ENCODE data around the gene WTAP. TPM values are rescaled to one million over a fixed set of nuclear protein-coding genes. Genes with fewer than 3 reads are reported as not detected.

Gene WTAP
- total RNA-seq, 1 donor from 2014 or later, result 108 TPM

DNA sequence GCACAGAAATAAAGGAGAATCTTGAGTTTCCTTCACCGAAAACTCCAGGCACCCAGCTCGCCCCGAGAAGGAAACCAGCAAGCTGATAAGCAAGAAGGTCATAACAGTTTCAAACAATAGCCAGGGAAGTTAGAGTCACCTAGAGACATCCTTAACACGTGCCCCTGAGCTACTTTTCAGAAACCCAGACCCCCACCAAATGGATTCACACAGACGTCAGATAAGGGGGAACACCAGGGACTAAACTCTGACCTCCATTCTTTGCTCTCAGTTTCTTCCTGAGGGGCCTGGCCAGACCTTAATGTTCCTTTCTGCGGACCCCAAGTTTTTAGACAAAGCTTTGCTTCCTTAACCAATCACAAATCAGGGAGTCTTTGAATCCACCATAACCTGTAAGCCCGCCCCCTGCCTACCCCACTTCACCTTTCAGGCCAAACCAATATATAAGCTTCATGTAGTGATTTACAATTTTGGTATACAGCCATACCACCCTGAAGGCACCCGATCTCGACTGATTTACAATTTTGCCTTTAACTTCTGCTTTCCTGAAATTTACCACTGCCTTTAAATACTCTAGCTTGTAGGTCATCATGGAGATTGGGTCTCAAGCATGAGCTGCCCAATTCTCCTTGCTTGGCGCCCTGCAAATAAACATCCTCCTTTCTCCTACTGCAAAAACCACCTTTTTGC lies 46.0 kb upstream of the WTAP start:
- Mint-ChIP-seq H3K9me3 (no peaks in the 10 kb centered on the region), H3K36me3 (peaks cover 18% of the 10 kb centered on the region), H3K4me1 (ENCODE audit: unreplicated experiment) (peaks cover 3% of the 10 kb centered on the region), H3K27me3 (no peaks in the 10 kb centered on the region), H3K27ac (no peak overlapping the region), H3K4me3 (no peak overlapping the region)
- TF ChIP-seq, protein P1, sequence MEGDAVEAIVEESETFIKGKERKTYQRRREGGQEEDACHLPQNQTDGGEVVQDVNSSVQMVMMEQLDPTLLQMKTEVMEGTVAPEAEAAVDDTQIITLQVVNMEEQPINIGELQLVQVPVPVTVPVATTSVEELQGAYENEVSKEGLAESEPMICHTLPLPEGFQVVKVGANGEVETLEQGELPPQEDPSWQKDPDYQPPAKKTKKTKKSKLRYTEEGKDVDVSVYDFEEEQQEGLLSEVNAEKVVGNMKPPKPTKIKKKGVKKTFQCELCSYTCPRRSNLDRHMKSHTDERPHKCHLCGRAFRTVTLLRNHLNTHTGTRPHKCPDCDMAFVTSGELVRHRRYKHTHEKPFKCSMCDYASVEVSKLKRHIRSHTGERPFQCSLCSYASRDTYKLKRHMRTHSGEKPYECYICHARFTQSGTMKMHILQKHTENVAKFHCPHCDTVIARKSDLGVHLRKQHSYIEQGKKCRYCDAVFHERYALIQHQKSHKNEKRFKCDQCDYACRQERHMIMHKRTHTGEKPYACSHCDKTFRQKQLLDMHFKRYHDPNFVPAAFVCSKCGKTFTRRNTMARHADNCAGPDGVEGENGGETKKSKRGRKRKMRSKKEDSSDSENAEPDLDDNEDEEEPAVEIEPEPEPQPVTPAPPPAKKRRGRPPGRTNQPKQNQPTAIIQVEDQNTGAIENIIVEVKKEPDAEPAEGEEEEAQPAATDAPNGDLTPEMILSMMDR (conservative IDR thresholded peaks at IDR 0.05), result no peak
- no peak for DNase-seq (ENCODE audit: extremely low spot score, unreplicated experiment)

DNA sequence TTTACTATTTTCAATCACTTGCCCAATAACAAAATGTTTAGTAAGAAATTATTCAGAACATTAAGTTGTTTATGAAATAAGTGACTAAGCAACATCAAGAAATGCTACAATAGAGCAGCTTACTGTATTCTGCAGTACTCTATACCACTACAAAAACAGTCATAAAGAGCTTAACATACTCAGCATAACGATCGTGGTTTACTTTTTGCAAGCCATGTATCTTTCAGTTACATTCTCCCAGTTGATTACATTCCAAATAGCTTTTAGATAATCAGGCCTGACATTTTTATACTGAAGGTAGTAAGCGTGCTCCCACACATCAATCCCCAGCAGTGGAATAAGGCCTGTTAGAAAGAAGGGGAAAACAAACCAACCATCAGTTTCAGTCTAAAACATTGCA lies 45.0 kb upstream of the WTAP start:
- TF ChIP-seq, protein P1 (conservative IDR thresholded peaks at IDR 0.05), result no peak
- H3K27ac Mint-ChIP-seq, result no peak overlapping the region
- DNase-seq (ENCODE audit: extremely low spot score, unreplicated experiment), result no peak
- H3K27me3 Mint-ChIP-seq, result no peaks in the 10 kb centered on the region
- H3K4me1 Mint-ChIP-seq (ENCODE audit: unreplicated experiment), result peaks cover 7% of the 10 kb centered on the region
- H3K4me3 Mint-ChIP-seq, result no peak overlapping the region
- H3K36me3 Mint-ChIP-seq, result peaks cover 24% of the 10 kb centered on the region
- H3K9me3 Mint-ChIP-seq, result no peaks in the 10 kb centered on the region

DNA sequence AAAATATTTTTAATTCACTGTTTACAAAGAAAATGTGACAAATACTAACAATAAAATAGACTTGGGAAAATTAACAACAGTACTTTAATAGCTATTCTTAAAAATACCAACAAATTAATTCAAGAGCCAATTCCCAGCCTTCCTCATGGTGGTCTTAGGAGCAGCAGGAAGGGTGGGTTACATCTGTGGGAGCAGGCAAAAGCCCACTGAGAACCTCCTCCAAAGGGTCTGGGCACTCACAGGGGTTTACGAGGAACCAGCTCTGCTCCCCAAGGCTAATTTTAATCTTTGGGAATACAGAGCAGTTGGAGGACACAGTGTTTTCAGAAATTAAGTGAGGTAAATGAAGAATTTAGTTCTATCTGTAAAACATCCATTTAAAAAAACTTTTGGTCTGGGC lies 44.5 kb upstream of the WTAP start:
- H3K9me3 Mint-ChIP-seq, result no peaks in the 10 kb centered on the region
- H3K4me3 Mint-ChIP-seq, result no peak overlapping the region
- H3K27ac Mint-ChIP-seq, result no peak overlapping the region
- TF ChIP-seq, protein P1 (conservative IDR thresholded peaks at IDR 0.05), result no peak
- peaks cover 7% of the 10 kb centered on the region for H3K4me1 Mint-ChIP-seq (ENCODE audit: unreplicated experiment)
- DNase-seq (ENCODE audit: extremely low spot score, unreplicated experiment), result no peak
- H3K36me3 Mint-ChIP-seq, result peaks cover 27% of the 10 kb centered on the region
- no peaks in the 10 kb centered on the region for H3K27me3 Mint-ChIP-seq

DNA sequence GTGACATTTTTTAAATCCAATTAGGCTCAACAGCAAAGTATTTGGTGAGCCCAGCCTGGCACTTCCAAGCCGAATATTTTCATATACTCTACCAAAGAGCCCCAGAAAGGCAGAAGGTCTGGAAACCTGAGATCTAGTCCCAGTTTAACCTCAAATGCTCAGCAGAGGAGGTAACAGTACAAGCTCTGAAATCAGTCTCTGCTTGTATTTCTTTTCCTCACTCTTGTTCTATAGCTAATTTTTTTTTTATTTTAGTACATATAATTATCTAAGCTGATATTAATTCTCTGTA lies 43.3 kb upstream of the WTAP start:
- TF ChIP-seq, protein P1 (conservative IDR thresholded peaks at IDR 0.05), result no peak
- no peak overlapping the region for H3K27ac Mint-ChIP-seq
- peaks cover 7% of the 10 kb centered on the region for H3K4me1 Mint-ChIP-seq (ENCODE audit: unreplicated experiment)
- no peak overlapping the region for H3K4me3 Mint-ChIP-seq
- DNase-seq (ENCODE audit: extremely low spot score, unreplicated experiment), result no peak
- peaks cover 34% of the 10 kb centered on the region for H3K36me3 Mint-ChIP-seq
- H3K27me3 Mint-ChIP-seq, result no peaks in the 10 kb centered on the region
- no peaks in the 10 kb centered on the region for H3K9me3 Mint-ChIP-seq

DNA sequence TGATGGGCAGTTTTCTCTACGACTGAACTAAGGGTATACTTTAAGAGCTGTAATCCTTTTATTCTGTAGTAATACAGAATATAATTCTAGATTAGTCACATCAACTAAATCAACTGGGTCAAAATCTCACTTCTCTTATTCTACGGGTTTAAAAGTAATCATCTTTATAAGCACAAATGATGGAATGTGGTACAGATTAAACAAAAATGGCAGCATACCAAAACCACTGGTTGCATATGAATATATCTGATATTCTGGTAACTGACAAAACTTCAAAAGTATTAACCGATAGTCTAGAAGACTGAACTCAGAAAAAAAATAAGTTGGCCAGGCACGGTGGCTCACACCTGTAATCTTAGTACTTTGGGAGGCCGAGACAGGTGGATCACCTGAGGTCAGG lies 41.3 kb upstream of the WTAP start:
- H3K4me3 Mint-ChIP-seq, result no peak overlapping the region
- peaks cover 5% of the 10 kb centered on the region for H3K4me1 Mint-ChIP-seq (ENCODE audit: unreplicated experiment)
- no peaks in the 10 kb centered on the region for H3K9me3 Mint-ChIP-seq

More for the DNA sequence above, 41.3 kb upstream of the WTAP start:
- DNase-seq (ENCODE audit: extremely low spot score, unreplicated experiment), result no peak
- TF ChIP-seq, protein P1 (conservative IDR thresholded peaks at IDR 0.05), result no peak
- Mint-ChIP-seq H3K27me3 (no peaks in the 10 kb centered on the region), H3K27ac (no peak overlapping the region), H3K36me3 (peaks cover 31% of the 10 kb centered on the region)
